ENCODE measurements around the gene RAMACL. TPM values are rescaled to one million over a fixed set of nuclear protein-coding genes. Genes with fewer than 3 reads are reported as not detected.
A peak's percentile ranks its signal among the peaks of the same experiment; 100 is the strongest.

The RAMACL gene
- total RNA-seq, 1 donor from 2014 or later, result 6.6 TPM

DNA sequence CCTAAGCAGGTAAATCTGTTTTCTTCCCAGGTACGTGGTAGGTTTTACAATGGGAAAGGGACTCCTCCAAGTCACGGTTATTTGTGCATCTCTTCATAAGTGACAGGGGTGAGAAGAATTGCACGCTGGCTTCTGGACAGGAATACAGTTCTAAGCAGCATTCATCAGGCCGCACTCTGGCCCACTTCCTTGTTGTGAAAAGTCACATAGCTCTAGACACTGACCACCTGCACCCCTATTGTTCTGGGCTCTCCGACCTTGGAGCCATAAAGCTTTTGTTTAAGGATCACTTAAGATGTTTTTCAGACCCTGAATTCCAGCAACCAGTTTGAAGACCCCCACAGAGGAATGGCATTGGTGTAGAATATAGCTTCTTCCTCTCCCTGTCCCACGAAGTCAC lies 31.4 kb downstream of the RAMACL start:
- intact Hi-C loops (cut with DNase I), result loop anchor here (10.0 kb wide), 1 partner anchor 70 kb away; the partner anchor contains the start of gene RPS6KA2
- Histone ChIP-seq H3K4me3 (no peak overlapping the region), H3K4me1 (peaks cover 45% of the 10 kb centered on the region), H3K27me3 (ENCODE audit: low read depth) (no peaks in the 10 kb centered on the region), H3K36me3 (no peaks in the 10 kb centered on the region), H3K27ac (peak overlapping the region; percentile 81), H3K9me3 (peaks cover 4% of the 10 kb centered on the region)
- ATAC-seq, result no peak
- no peak for DNase-seq
- no peak for TF ChIP-seq CTCF (IDR thresholded peaks at IDR 0.05)

GRCh38 chr6:166554316-166554715 lies 32.2 kb downstream of the RAMACL start:
- no peak for TF ChIP-seq CTCF (IDR thresholded peaks at IDR 0.05)
- Histone ChIP-seq H3K4me3 (no peak overlapping the region), H3K4me1 (peaks cover 45% of the 10 kb centered on the region), H3K27ac (peak overlapping the region; percentile 81), H3K9me3 (no peaks in the 10 kb centered on the region), H3K36me3 (no peaks in the 10 kb centered on the region), H3K27me3 (ENCODE audit: low read depth) (no peaks in the 10 kb centered on the region)
- intact Hi-C loops (cut with DNase I), result loop anchor here (10.0 kb wide), 1 partner anchor 70 kb away; the partner anchor contains the start of gene RPS6KA2
- ATAC-seq (no peak), DNase-seq (no peak)

GRCh38 chr6:166553563-166554271 lies 32.8 kb downstream of the RAMACL start:
- Histone ChIP-seq H3K4me3 (no peak overlapping the region), H3K4me1 (peaks cover 45% of the 10 kb centered on the region), H3K27me3 (ENCODE audit: low read depth) (no peaks in the 10 kb centered on the region), H3K36me3 (no peaks in the 10 kb centered on the region), H3K27ac (peak overlapping the region; percentile 81), H3K9me3 (no peaks in the 10 kb centered on the region)
- intact Hi-C loops (cut with DNase I), result loop anchor here (10.0 kb wide), 1 partner anchor 71 kb away; the partner anchor contains the start of gene RPS6KA2
- ATAC-seq, result no peak
- TF ChIP-seq CTCF (IDR thresholded peaks at IDR 0.05), result no peak
- no peak for DNase-seq

DNA sequence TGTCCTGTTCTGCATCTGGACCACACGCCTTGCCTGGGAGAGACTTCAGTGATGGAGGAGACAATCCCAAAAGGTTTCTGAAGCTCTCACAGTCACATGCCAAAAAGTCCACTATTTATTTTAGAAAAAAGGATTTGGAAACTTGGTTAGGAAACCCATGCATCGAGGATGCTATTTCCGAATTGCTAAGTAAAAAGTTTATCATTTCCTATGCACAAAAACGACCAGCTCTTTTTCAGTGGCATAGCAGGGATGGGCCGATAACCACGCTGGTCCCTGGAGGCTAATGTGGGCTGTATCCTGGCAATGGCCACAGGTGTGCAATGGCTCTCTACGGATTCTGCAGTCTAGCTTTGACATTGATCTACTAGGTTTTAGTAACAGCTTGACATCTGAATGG lies 33.9 kb downstream of the RAMACL start:
- intact Hi-C loops (cut with DNase I), result loop anchor here (10.0 kb wide), 1 partner anchor 72 kb away; the partner anchor contains the start of gene RPS6KA2

More for the DNA sequence above, 33.9 kb downstream of the RAMACL start:
- no peaks in the 10 kb centered on the region for H3K36me3 ChIP-seq
- H3K27ac ChIP-seq, result no peak overlapping the region
- DNase-seq, result no peak
- H3K4me3 ChIP-seq, result no peak overlapping the region
- peaks cover 40% of the 10 kb centered on the region for H3K4me1 ChIP-seq
- no peaks in the 10 kb centered on the region for H3K9me3 ChIP-seq
- no peaks in the 10 kb centered on the region for H3K27me3 ChIP-seq (ENCODE audit: low read depth)
- no peak for TF ChIP-seq CTCF (IDR thresholded peaks at IDR 0.05)
- ATAC-seq, result no peak
